Activated CD4-positive, alpha-beta T cell treated with anti-CD3 and anti-CD28 coated beads for 24 hours (primary cell): ENCODE results near the gene HAVCR2.
A peak's percentile ranks its signal among the peaks of the same experiment; 100 is the strongest.

ENCODE experiments used
- DNase-seq, 2 donors: peaks; one replicate each; pipeline ENCODE4 v3.0.0-alpha.2; 2020; ENCODE audit warnings: low read depth in 2 of 2

Gene HAVCR2

GRCh38 chr5:157108976-157109375, at the start of gene HAVCR2:
Gene HAVCR2 (minus strand): TSS chr5:157109044. CDS start chr5:157108983, 61 bp downstream.
- no peak for DNase-seq

- DNase-seq = no peak
These were observed 48.5 kb upstream of the HAVCR2 start for GRCh38 chr5:157157293-157157891.

- DNase-seq = no peak
These were observed 46.5 kb upstream of the HAVCR2 start for GRCh38 chr5:157155297-157155696.

- no peak for DNase-seq
These were observed 42.2 kb upstream of the HAVCR2 start for GRCh38 chr5:157150995-157151394.

GRCh38 chr5:157148734-157149615, 40.1 kb upstream of the HAVCR2 start:
- DNase-seq = peak; percentile 73 to 86

GRCh38 chr5:157143127-157143971, 34.5 kb upstream of the HAVCR2 start:
- DNase-seq = peak in 1 of 2 donors; percentile 31

GRCh38 chr5:157142317-157143126, 33.7 kb upstream of the HAVCR2 start, which contains the start of gene MED7:
Gene MED7 (minus strand): TSS chr5:157142865. CDS start chr5:157139431, 3,434 bp downstream.
- peak; percentile 75 to 87 for DNase-seq

GRCh38 chr5:157137691-157138090, 28.8 kb upstream of the HAVCR2 start:
- DNase-seq = no peak

GRCh38 chr5:157132281-157132612, 23.4 kb upstream of the HAVCR2 start:
- no peak for DNase-seq

GRCh38 chr5:157130925-157131324, 22.1 kb upstream of the HAVCR2 start:
- DNase-seq = no peak

- no peak for DNase-seq
These were observed 12.9 kb upstream of the HAVCR2 start for GRCh38 chr5:157121709-157122108.

GRCh38 chr5:157120102-157120501, 11.3 kb upstream of the HAVCR2 start:
- no peak for DNase-seq

GRCh38 chr5:157116483-157116954, 7.7 kb upstream of the HAVCR2 start:
- DNase-seq = no peak

GRCh38 chr5:157115502-157115901, 6.7 kb upstream of the HAVCR2 start:
- no peak for DNase-seq

- no peak for DNase-seq
These were observed 6.2 kb upstream of the HAVCR2 start for GRCh38 chr5:157115012-157115411.

GRCh38 chr5:157113002-157113401, 4.2 kb upstream of the HAVCR2 start:
- DNase-seq = no peak

GRCh38 chr5:157109744-157110143, 900 bp upstream of the HAVCR2 start:
- DNase-seq = no peak

GRCh38 chr5:157107508-157107907, 1.3 kb downstream of the HAVCR2 start:
- DNase-seq = no peak

- DNase-seq = no peak
These were observed 2.0 kb downstream of the HAVCR2 start for GRCh38 chr5:157106630-157107461.

- DNase-seq = no peak
These were observed 8.6 kb downstream of the HAVCR2 start for GRCh38 chr5:157100140-157100679.
